ENCODE data around the gene CPEB3.
"Not testable (repeated sequence)": the region's sequence is repeated elsewhere in the genome, so short reads cannot be mapped to it uniquely, and the experiment has no call there.

The CPEB3 gene

DNA sequence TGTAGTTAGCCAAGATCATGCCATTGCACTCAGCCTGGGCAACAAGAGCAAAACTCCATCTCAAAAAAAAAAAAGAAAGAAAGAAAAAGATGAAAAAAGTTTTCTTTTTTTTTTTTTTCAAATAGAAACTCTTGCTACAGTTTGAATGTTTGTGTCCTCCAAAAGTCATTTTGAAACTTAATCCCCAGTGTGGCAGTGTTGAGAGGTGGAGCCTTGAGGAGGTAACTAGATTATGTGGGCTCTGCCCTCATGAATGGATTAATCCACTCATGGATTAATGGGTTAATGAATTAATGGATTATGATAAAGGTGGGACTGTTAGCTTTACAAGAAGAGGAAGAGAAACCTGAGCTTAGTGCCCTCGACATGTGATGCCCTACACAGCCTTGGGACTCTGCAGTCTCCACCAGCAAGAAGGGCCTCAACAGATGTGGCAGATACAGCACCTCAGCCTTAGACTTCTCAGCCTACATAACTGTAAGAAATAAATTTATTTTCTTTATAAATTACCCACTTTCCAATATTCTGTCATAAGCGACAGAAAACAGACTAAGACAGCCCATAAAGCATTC lies 25.1 kb downstream of the CPEB3 start:
- no peak for DNase-seq

DNA sequence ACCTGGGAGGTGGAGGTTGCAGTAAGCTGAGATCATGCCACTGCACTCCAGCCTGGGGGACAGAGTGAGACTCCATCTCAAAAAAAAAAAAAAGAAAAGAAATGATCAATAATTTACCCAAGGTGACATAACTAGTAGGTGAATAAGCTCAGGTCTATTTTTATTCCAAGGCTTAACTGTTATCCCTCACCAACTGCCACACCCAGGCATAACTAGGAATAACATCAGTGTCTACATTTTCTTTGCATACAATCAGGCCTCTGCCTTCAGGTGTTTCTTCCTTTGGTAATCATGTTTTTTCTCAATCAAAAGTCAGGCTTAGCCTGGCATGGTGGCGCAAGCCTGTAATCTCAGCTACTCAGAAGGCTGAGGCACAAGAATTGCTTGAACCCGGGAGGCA lies 26.6 kb downstream of the CPEB3 start:
- no peak for DNase-seq

DNA sequence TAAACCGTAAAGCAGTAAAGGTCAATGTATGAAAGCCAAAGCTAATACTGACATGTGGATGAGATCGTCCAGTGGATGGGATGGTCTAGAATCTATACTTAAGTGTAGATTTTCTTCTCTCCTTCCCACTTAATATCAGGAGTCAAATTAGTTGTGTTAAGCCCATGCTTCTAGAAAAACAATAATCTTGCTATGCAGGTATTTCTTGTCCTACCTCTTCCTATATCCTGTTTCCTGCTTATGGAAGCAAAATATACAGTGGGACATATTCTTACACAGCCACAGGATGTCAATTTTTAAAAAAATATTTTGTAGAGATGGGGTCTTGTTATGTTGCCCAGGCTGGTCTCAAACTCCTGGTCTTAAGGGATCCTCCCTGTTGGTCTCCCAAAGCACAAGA lies 27.5 kb downstream of the CPEB3 start:
- DNase-seq = no peak

DNA sequence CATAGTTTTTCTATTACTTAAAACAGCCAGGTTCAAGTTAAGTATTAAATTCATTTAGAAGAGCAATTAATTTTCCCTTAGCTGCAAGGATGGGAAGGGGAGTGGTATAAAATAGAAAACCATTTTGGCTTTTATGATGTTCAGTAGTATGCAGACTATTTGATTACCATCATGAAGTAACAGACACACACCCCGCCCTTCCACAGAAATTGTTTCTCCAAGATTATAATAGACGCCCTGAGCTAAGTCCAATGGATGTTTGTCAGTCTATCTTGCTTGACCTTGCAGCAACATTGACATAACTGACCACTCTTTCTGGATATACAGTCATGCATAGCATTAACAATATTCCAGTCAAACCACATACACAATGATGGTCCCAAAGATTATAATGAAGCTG lies 42.3 kb downstream of the CPEB3 start:
- DNase-seq = no peak

DNA sequence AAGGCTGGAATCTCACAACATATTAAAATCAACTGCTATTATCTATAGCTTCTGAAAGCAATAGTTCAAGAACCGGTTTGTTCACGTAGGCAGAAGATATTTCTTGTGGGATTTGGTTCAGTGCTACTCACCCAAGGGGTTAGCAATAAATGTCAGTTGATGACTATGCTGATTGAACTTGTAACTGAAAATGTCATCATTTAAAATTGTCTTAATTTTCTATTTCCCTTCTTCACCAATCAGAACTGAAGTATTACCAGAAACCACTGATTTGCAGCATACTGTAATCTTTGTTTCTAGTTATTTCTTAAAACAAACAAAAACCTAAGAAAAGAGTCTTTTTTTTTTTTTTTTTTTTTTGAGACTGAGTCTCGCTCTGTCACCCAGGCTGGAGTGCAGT lies 46.1 kb downstream of the CPEB3 start:
- DNase-seq = no peak

DNA sequence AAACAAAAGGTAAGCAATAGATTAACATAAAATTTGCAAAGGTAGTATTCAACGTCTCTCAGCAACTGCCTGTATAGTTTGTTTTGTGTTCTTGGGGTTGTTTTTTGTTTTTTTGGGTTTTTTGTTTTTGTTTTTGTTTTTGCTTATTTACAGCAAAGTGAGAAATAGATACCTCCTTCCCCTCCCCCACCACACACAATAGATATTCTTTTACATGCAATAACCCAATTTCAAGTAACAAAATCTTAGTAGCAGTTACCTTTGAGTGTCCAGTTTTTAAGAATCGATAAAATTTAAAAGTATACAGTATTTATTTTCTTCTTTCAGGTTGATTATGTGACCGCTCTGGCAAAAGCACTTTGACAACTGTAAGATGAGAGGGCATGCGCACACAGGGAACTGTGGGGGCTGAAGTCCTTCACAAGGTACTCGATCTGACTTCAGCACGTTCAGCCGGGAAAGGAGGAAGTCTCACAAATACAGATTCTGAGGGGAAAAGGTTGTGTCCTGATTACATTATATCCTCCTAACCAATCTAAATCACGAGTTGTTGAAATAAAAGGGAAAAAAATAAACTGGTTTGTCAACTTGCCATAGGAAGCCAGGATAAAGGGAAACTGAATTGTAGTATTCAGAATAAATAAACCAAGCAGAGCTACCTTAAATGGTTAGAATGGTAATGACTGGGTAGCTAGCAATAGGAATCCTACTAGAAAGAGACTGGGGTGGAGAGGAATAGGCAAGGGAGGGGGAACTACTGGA lies 47.8 kb downstream of the CPEB3 start:
- DNase-seq = peak; percentile 42 to 55

DNA sequence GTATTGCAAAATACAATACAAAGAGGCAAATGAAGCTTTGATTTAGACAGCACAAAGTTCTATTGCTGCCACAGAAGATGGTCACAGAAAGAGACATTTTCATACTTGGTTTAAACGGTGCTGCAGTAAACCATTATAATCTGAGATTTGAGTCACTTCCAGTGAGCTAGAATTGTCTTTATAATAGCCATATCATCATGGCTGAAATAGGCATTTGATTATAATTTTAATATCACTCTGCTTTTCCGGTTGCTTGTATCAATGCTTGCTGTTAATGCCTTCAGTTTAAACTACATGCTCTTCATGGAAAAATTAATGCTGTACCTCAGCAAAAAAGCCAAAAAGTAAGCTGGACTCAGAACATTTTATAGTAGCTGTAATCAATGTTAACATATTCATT lies 48.5 kb downstream of the CPEB3 start:
- DNase-seq = no peak

DNA sequence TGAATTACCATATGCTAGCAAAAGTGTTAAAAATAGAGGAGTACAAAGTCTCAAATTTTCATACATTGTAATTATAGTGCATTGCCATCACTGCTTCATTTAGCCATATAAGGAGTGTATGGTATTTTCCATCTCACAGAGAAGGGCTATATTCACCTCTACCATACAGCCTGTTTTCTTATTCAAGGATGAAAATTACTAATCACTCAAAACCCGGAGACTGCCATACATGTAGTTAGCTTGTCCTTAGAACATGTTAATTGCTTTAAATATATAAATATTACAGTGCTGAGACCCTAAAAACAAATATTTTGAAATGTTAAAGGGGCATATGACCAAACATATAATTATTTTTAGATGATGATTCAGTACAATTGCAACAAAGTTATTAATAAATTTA lies 49.4 kb downstream of the CPEB3 start:
- no peak for DNase-seq

DNA sequence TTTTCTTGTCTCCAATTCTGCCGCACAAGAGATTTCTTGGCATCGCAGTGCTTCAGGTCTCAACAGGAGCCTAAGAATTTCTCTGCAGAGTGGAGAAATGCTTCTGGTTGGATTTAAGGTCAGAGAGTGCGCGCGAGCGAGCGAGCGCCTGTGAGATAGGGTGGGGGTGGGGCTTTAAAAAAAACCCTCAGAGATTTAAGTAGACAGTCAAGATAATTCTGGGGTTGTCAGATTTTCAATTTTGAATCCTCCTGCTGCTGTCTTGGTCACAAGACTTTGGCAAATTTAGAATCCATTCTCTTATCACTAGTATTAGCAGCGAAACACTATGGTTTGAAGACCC lies 49.7 kb downstream of the CPEB3 start:
- DNase-seq = peak in 1 of 2 experiments; percentile 41

DNA sequence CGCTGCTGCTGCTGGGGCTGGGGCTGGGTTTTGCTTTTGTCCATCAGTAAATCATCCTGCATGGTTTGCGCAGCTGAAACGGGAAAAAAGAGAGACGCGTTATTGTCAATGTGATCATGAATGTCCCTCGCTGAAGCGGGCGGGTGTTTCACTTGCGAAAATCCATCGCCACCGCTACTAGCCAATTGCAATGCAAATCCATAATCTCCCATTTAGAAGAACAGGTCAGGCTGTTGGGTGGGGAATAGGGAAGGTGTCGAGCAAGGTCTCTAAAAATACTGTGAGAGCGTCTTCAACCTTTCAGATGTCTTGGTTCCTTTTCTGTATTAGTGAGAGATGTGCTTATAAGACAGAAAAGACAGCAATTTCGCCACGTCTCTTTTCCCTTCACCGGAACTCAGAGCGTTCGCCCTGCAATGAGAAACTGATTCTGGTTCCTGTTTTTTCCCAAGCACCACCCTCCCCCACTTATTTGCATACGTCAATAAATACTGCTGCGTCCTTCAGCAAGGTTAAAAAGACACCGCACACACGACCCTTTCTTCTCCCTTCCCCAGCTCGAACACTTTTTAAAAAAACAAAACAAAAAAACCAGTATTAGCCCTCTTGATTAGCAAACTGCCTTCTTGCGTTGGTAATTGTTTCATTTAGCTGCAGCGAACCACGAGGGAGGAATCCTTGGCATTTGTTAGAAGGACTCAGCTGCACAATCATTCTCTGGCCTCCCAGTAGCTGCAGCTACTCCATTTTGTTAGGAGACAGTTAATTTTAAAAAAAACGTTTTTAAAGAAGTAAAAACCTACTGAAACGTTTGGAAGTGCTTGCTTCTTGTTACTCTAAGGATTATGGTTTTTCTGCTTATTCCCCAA lies 50.4 kb downstream of the CPEB3 start:
- peak in 1 of 2 experiments; percentile 75 for DNase-seq

DNA sequence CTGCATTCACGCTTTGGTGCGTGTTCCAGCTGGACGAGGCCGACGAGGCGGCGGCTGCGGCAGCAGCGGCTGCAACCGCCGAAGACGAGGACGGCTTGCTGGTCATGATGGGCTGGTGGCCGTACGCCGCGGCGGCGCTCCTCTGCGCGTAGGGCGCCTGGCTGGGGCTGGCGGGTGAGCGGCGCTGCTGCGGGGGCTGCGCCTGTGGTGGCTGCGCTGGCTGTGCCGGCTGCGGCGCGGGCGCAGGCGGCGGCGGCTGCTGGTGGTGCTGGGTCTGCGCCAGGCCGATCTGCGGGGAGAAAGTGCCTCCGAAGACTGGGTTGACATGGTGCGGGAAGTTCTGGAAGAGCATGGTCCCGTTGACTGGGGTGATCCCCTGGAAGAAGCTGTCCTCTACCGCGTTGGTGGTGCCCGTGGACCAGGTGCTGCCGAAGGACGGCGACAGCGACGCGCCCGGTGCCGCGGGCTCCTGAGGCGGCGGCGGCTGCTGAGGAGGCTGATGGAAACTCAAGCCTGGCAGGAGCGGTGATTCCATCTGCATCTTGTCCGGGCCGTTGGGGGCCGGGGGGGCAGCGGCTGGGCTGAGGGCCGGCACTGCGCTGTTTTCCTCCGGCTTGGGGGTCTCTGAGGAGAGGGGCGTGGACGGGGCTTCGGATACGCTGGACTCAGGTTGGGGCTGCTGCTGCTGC lies 51.1 kb downstream of the CPEB3 start:
- DNase-seq = no peak

DNA sequence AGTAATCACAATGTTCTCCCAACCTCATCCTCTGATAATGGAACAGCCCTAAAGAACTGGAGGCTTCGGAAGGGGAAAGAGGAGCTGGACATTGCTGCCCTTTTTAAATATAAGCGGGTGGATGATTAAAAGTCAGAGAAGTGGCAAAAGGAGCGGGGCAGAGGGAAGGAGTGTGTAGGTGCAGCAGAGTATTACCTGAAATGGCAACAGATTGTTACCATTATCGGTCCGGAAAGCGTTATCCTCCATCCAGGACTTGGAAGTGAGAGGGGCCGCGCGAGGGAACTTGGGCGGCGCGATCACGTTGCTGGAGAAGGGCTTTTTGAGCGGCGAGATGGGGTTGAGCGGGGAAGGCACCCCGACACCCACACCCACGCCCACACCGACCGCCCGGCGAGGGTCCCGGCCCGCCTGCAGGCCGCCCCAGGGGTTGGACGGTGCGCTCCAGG lies 51.7 kb downstream of the CPEB3 start:
- DNase-seq = no peak

DNA sequence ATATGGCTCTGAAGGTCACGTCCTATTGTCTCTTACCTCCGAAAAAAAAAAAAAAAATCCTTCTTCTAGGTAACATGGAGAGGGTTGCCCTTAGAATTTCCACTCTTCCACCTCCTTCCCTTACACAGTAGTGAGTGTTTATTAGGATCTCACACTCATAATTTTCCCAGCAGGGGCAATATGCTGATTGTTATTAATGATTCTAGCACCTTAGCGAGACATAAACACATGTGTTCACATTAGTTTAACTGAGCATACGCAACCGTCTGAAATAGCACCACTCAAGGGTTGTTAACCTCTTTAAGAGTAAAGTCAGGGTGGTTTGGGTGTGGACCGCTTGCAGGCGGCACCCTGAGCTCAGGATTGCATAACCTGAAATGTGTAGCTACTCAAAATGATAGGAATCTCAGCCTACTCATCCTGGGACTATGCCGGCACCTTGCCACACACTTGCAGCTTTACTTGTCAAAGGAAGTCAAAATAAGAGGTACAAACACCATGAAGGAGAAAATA lies 52.2 kb downstream of the CPEB3 start:
- no peak for DNase-seq

DNA sequence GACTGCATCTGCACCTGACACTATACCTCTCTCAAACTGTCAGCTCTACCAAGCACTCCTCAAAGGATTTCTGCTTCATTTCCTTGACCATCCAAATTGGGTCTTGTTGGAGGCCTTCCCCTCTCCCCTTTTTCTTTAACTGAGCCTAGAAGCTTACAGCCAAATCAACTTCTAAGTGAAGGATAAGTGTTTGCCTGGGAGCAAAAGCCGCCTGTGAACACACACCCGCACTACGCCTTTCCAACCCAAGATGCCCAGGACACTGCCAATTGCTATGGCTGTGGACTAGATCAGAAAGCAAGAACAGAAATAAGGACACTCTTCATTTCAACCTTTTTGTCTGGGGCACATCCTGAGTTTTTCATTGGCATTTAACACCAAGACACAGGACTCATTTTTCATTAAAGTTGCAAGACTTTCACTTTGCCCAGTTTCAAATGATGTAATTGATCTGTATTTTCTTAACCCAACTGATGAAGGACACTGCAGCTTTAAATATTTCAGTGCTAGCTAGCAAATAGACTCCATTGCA lies 52.8 kb downstream of the CPEB3 start:
- no peak for DNase-seq

DNA sequence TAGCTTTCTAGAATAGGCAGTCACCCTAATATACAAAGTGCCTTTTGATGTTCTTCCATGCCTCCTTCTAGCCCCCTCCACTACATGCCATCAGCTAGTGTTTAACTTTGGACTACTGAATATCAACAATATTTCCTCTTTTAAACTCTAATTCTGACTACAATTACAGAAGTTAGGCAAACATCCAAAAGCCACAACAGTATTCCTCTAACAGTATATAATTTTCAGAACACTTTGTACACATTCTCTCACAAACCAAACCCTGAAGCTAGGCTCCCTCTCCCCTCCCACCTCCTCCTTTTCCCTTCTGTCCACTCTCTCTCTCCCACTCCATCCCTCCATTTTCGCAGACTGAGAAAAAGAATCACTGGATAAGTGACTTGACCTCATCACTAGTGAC lies 59.7 kb downstream of the CPEB3 start:
- DNase-seq = no peak

DNA sequence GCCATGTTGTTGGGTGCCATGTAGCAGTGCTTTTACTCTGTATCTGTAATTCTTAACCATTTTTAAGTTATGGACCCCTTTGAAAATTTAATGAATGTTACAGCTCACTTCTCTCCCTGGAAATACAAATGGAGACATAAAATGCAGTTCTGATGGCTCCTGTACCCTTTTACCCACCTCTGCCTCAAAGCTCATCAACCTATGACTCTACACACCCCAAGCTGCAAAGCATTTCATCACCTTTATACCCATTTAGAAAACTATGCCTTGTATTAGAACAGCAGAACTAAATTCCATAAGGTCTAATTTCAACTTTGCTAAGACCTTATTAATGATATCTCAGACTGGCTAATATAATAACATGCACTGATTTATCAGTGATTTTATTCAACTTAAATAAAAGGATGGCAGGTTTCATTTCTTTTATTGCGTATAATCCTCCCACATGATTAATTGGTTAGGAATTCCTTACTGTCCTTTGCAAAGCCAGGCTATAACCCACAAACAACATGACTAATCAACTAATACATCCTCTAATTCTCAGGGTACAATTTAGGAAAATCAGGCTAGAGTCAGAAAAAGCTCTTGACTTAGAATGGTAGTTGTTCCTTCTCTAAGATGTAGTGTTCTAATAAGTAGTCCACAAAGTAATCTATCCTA lies 68.1 kb downstream of the CPEB3 start:
- DNase-seq = no peak

DNA sequence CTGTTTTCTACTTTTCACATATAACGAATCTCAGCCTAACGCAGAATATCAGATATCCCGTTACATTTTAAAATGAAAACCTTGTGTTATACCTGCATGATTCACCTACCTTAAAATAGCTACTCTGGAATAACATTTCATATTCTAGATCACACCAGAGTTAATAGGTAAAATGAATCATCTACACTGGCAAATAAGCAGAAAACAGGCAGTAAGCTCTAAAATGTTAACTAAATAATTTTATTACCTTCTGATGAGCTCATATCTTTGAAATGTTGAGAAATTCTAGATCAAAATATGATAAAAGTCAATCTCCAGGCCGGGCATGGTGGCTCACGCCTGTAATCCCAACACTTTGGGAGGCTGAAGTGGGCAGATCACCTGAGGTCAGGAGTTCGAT lies 71.3 kb downstream of the CPEB3 start:
- no peak for DNase-seq

DNA sequence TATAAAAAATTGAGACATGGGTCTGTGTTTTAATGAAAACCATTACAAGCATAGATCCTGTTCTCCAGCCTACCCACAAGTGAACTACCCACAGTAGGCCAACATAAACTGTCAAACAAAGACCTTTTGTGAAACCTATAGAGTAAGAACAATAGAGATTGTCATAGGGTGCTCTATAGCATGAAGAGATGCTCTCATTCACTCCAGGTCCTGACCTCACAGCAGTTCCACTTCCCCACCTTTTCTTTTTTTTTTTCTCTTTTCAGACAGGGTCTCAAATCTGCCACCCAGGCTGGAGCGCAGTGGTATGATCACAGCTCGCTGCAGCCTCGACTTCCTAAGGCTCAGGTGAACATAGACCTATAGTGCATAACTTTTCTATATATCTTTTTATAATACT lies 72.3 kb downstream of the CPEB3 start:
- no peak for DNase-seq

DNA sequence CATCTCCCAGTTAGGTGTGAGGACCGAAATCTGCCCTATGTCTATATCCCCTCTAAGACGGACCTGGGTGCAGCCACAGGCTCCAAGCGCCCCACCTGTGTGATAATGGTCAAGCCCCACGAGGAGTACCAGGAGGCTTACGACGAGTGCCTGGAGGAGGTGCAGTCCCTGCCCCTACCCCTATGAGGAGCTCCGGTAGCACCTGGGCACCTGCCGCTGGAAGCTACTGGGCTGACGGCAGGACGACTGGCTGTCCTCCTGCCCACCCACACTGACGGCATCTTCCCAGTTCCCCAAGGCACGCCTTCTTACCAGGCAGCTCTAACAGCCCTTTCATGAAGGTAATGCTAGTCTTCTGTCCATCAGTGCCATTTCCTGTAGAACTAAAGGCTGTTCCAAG lies 74.3 kb downstream of the CPEB3 start:
- DNase-seq = not testable (repeated sequence)

DNA sequence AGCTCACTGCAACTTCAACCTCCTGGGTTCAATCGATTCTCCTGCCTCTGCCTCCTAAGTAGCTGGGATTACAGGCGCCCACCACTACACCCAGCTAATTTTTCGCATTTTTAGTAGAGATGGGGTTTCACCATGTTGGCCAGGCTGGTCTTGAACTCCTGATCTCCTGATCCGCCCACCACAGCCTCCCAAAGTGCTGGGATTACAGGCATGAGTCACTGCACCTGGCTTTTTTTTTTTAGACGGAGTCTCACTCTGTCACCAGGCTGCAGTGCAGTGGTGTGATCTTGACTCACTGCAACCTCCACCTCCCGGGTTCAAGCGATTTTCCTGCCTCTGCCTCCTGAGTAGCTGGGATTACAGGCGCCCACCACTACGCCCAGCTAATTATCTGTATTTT lies 75.7 kb downstream of the CPEB3 start:
- DNase-seq = not testable (repeated sequence)

DNA sequence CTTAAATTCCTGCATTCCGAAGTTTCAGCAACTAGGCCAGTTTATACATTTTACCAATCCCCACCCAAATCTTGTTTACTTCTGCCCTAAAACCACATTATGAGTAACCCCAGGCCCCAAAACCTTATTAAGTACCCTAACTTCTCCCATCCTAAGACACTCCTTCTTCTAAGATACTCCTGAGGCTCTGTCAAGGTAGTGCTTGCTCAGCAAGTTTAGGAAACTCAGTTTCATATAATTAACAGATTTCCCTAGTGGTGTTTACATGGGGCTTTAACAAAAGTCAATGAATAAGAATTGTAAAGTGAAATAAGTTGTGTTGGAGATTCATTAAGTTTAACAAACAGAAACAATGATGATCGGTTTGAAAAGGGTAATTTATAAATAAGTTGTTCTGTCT lies 77.8 kb downstream of the CPEB3 start:
- no peak for DNase-seq

DNA sequence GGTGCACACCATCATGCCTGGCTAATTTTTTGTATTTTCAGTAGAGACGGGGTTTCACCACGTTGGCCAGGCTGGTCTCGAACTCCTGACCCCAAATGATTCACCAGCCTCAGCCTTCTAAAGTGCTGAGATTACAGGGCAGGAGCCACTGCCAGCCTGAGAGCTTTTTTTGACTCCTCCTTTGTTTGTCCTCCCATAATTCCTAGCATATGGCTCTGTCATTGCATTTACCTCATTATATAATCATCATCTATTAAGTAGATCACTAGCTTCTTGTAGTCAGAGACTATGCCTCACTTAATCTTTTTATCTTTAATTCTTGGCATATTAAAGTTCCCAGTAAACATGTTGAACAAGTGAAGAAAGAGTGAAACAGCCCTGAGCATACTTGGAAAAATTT lies 82.1 kb downstream of the CPEB3 start:
- no peak for DNase-seq

Measured in cerebellar nuclear complex (tissue), 1 donor.